AG04449 (cell line): ENCODE data around the gene FSHB.

Experiments used
- CTCF ChIA-PET: fragments of 350-600 bp; formaldehyde crosslinking; extraction: SDS; loops from one replicate; lab custom pipeline; 2021; ENCODE audit warnings: antibody characterized with exemption; lab: Yijun Ruan, JAX
- POLR2A ChIA-PET: fragments of 400-600, 350-600 bp; formaldehyde crosslinking; extraction: SDS; loops from one replicate; lab custom pipeline; 2020; ENCODE audit warnings: antibody characterized with exemption, inconsistent platforms; lab: Yijun Ruan, JAX
- DNase-seq: peaks from one replicate; pipeline ENCODE4 v3.0.0-alpha.2; 2010; ENCODE audit warnings: low read depth, low spot score
- H3K4me3 ChIP-seq: 2 replicates; pipeline ENCODE4 v1.5.1; 2011; ENCODE audit warnings: low read depth, mild to moderate bottlenecking, control low read depth, low read length
- CTCF ChIP-seq: IDR thresholded peaks from one replicate; pipeline ENCODE4 v1.5.1; 2011; ENCODE audit warnings: mild to moderate bottlenecking, moderate library complexity, low read length, control low read depth, inconsistent platforms; ENCODE audit not compliant: insufficient read depth; ENCODE audit errors: missing control alignments

Gene FSHB

GRCh38 chr11:30203850-30204249, 27.0 kb upstream of the FSHB start:
- TF ChIP-seq CTCF = no peak
- ChIA-PET POLR2A (no interaction called here), CTCF (interaction anchor here (1.1 to 1.4 kb wide), 2 partner anchors 9 to 11 kb away, joined by 3 to 4 read pairs; no protein-coding TSS in a partner anchor)
- DNase-seq = no peak
- no peak overlapping the region for H3K4me3 ChIP-seq

- CTCF ChIA-PET = interaction anchor here (1.3 kb wide), 1 partner anchor 10 kb away, joined by 4 read pairs; no protein-coding TSS in a partner anchor
These were observed 24.4 kb upstream of the FSHB start for GRCh38 chr11:30206249-30206996.

GRCh38 chr11:30210357-30210756, 20.5 kb upstream of the FSHB start:
- ChIA-PET CTCF (no interaction called here), POLR2A (no interaction called here)

More at GRCh38 chr11:30206249-30206996, 24.4 kb upstream of the FSHB start:
- no peak for TF ChIP-seq CTCF
- POLR2A ChIA-PET = no interaction called here
- DNase-seq = no peak
- H3K4me3 ChIP-seq = no peak overlapping the region

GRCh38 chr11:30216534-30216933, 14.3 kb upstream of the FSHB start:
- DNase-seq = no peak
- no peak for TF ChIP-seq CTCF
- ChIA-PET CTCF (interaction anchor here (1.5 kb wide), 1 partner anchor 19 kb away, joined by 4 read pairs; no protein-coding TSS in a partner anchor), POLR2A (no interaction called here)
- H3K4me3 ChIP-seq = no peak overlapping the region

More at GRCh38 chr11:30210357-30210756, 20.5 kb upstream of the FSHB start:
- no peak for DNase-seq
- H3K4me3 ChIP-seq = no peak overlapping the region
- no peak for TF ChIP-seq CTCF

GRCh38 chr11:30218278-30218677, 12.5 kb upstream of the FSHB start:
- CTCF ChIA-PET = interaction anchor here (0.9 kb wide), 1 partner anchor 785 kb away, joined by 3 read pairs; no protein-coding TSS in a partner anchor
- no peak overlapping the region for H3K4me3 ChIP-seq
- POLR2A ChIA-PET = no interaction called here
- no peak for TF ChIP-seq CTCF
- DNase-seq = no peak

- TF ChIP-seq CTCF = no peak
- ChIA-PET POLR2A (no interaction called here), CTCF (interaction anchor here (1.5 kb wide), 1 partner anchor 91 kb away, joined by 6 read pairs; no protein-coding TSS in a partner anchor)
- no peak for DNase-seq
- no peak overlapping the region for H3K4me3 ChIP-seq
These were observed 5.2 kb upstream of the FSHB start for GRCh38 chr11:30225642-30226041.
